Measurements from ENCODE around the gene FLT1.

The FLT1 gene

DNA sequence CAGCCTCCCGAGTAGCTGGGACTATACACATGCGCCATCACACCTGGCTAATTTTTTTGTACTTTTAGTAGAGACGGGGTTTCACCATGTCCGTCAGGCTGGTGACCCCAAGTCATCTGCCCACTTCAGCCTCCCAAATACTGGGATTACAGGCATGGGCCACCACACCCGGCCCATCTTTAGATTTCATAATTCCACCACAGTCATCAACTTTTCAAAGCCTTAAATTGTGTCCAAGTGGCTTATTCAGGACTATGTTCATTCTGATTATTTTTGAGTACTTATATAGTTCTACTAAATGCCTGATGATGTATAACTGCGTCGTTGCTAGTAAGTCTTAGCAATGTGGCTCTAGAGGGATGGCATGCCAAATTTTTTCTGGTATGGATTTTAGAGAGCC lies 36.9 kb downstream of the FLT1 start:
- DNase-seq (ENCODE audit: low read depth, low spot score), result no peak

DNA sequence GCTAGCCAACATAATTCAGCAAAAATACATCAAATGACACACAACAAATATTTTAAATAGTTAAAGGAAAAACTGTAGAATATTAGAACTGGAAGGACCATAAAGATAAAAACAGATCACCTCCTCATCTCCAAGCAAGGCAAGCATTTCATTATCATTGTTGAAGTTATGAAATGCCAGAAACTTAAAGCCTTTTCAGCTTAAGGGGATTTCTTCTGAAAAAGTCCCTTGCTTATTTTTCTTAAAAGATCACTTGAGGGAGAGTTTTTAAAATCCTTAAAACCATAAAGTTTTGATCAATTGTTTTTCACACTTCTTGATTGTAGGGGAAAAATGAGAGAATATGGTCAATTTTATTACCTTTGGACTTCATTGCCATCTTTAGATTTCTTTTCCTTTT lies 37.4 kb downstream of the FLT1 start:
- no peak for DNase-seq (ENCODE audit: low read depth, low spot score)

DNA sequence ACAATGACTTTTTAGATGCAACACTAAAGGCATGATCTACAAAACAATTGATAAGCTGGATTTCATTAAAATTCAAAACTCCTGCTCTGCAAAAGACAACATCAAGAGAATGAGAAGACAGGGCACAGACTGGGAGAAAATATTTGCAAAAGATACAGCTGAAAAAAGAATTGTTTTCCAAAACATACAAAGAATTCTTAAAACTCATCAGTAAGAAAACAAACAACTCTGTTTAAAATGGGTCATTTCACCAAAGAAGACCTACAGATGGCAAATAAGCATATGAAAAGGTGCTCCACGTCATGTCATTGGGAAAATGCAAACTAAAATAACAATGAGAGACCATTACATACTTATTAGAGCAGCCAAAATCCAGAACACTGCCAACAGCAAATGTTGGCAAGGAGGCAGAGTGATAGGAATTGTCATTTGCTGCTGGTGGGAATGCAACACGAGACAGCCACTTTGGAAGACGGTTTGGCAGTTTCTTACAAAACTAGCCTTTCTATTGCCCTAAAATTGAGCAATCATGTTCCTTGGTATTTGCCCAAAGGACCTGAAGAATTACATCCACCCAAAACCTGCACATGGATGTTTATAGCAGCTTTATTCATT lies 39.2 kb downstream of the FLT1 start:
- no peak for DNase-seq (ENCODE audit: low read depth, low spot score)

DNA sequence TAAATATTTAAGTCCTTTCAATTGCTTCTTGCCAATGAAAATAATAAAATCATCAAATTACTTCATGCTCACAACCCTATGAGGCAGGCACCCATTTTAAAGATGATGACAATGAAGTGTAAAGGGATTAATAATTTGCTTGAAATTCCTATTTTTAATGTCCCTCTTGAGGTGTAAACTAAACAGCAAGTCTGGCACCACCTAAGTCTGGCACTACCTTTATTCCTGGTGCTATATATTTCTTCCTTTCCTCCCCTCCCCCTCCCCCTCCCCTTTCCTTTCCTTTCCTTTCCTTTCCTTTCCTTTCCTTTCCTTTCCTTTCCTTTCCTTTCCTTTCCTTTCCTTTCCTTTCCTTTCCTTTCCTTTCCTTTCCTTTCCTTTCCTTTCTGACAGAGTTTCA lies 42.2 kb downstream of the FLT1 start:
- no peak for DNase-seq (ENCODE audit: low read depth, low spot score)

DNA sequence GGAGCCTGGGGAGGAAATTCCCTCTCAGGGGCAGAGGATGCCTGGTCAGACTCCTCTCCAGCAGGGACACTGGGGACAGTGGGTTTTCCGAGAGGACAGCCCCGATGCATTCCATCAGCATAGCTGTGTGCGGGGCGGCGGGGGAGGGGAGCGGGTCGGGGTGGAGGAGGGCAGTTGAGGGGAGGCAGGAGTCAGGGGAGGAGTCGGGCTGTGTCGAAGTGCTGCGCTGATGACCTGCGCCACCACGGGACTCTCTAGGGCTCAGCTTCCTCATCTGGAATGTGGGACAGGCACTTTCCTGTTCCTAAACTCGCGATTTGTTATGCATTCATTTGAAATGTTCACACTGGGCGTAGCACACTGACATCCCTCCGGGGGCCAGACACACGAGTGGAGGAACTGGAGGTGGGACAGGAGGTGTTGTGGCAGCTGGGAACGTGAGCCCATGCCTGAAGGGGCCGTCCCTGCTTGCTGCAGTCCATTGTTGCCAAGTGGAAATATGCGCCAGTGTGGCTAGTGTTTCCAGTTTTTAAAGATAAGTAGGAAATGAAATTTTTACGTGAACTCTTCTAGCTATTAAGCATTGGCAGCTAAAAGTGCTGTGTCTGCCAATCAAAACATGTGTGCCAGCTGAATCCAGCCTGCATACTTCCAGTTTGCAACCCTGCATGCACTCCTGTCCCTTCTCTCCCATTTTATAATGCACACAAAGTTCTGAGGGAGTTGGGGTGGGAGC lies 43.3 kb downstream of the FLT1 start:
- no peak for DNase-seq (ENCODE audit: low read depth, low spot score)

DNA sequence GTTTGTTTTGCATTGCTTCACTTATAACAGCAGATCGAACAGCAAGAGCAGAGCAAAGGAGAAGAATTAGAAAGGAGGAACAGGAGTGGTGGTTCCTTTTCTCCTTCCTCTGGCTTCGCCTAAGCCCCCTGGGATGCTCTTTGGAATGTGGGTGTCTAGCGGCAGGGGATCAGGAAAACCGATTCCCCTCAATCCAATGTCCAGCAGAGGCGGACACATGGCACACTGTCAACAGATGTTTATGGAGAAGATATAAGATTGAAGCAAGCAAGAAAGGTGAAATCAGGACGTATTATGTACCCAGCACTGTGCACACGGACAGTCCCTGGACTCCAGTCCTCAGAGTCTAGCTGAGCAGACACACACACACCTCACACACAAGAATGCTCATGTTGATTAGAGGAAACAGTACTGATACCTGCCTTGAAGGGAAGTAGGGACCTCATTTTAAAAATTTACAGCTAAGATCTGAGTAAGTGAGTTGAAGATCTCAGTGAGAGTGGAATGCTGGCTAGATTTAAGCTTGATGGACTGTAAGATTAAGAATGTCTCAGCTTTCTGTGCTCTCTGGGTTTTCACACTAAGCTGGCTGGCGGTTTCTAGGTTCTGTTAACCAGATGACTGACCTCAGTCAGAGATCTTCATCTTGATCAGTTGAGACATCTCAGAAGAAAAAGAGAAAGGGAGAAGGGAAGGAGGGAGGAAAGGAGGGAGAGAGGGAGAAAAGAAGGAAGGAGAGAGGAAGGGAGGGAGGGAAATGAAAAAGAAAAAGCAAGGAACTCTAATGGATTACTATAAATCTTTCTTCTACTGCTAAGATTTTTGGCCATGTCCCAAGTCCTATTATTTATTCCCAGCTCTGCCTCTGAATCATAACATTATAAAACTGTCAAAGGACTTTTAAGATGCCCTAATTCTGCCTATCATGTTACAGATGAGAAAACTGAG lies 44.8 kb downstream of the FLT1 start:
- no peak for DNase-seq (ENCODE audit: low read depth, low spot score)

DNA sequence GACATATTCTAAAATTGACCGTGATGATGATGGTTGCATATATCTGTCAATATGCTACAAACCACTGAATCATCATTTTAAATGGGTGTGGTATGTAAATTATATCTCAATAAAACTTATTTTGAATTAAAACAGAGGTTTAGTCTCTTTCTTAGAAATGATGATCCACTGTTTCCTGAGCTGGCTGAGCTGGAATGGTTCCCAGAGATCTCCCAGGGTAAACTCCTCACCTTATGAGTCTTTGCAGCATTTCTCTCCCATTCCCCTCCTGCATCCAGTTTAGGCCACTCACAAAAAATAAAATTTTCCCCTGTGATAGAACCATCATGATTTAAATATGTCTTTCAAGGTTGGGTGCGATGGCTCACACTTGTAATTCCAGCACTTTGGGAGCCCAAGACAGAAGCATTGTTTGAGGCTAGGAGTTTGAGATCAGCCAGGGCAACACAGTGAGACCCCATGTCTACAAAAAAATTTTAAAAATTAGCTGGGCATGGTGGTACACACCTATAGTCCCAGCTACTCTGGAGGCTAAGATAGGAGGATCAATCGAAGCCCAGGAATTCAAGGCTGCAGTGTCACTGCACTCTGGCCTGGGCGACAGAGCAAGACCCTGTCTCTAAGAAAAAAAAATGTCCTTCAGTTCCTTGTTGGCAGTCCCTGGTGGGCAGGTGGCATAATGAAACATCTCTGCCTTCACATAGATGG lies 46.1 kb downstream of the FLT1 start:
- no peak for DNase-seq (ENCODE audit: low read depth, low spot score)

DNA sequence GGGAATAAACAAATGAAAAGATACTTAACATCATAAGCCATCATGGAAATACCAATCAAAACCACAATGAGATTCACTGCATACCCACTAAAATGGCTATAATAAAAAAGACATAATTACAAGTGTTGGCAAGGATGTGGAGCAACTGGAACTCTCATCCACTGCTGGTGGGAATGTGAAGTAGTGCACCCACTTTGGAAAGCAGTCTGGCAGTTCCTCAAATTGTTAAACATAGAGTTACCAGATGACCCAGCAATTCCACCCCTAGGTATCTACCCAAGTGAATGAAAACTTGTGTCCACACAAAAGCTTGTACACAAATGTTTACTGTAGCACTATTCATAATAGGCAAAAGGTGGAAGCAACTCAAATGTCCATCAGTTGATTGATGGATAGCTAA lies 46.9 kb downstream of the FLT1 start:
- DNase-seq (ENCODE audit: low read depth, low spot score), result no peak

DNA sequence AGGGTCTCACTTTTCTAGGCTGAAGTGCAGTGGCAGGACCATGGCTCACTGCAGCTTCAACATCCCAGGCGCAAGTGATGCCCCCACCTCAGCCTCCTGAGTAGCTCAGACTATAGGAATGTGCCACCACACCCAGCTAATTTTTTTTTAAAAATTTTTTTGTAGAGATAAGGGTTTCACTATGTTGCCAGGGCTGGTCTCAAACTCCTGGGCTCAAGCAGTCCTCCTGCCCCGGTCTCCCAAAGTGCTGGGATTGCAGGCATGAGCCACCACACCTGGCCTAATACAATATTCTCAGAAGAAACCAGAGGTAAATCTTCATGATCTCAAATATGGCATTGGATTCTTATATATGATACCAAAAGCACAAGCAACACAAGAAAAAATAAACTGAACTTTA lies 47.7 kb downstream of the FLT1 start:
- DNase-seq (ENCODE audit: low read depth, low spot score), result no peak

DNA sequence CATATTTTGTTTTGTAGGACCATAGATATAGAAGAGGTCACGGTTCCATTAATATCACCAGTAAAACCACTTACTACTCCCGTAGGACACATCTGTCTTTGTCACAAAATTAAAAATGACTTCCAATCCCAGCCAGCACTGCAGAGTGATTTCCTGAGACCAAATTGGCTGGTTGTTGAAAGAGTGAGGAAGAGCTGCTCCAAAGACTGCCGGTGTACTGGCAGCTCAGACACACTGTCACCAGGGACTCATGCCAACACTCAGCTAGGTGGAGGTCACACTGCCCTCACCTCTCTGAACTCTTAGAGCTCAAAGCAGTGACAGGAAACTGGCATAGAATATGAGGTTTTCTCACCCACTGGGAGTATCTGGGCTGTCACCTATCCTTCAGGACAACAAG lies 52.1 kb downstream of the FLT1 start:
- no peak for DNase-seq (ENCODE audit: low read depth, low spot score)

DNA sequence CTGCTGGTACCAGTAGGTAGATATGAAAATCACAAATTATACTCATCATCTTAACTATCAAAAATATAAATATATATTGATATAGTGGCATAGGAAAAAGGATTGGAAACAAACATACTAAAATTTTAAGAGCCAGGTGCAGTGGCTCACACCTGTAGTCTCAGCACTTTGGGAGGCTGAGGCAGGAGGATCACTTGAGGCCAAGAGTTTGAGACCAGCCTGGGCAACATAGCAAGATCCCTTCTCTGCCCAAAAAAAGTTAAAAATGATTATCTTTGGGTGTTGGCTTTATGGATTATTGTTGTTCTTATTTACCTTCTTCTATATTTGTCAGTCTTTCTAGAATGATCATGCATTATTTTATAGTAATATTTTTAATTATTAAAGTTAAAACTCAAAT lies 53.4 kb downstream of the FLT1 start:
- no peak for DNase-seq (ENCODE audit: low read depth, low spot score)

DNA sequence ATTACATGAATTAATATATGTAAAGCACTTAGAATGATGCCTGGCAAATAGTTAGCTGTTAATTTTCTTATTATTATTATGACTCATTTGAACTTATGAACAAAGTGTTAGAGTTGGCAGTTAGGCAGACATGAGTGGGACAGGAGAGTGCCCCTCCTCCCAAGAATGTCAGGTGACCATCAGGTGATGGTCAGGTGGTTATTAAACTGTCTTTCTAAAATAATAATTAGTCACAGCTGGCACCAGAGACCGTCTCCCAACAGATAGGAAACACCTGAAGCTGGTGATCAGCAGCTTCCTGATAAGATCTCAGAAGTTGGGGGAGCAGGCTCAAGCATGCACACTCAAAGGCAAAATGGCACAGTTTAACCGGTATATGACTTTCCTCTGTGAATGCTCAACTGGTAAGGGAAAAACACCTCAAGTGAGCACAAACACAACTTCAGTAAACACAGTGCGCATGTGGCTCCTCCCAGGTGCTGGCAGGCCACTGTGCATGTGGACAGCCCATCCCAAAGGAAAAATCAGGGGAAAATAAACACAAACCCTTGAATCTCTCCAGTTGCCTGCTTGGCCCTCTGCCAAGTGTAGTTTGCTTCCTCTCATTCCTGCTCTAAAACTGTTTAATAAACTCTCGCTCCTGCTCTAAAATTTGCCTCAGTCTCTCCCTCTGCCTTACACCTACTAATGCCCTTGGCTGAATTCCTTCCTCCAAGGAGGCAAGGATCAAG lies 54.0 kb downstream of the FLT1 start:
- no peak for DNase-seq (ENCODE audit: low read depth, low spot score)

DNA sequence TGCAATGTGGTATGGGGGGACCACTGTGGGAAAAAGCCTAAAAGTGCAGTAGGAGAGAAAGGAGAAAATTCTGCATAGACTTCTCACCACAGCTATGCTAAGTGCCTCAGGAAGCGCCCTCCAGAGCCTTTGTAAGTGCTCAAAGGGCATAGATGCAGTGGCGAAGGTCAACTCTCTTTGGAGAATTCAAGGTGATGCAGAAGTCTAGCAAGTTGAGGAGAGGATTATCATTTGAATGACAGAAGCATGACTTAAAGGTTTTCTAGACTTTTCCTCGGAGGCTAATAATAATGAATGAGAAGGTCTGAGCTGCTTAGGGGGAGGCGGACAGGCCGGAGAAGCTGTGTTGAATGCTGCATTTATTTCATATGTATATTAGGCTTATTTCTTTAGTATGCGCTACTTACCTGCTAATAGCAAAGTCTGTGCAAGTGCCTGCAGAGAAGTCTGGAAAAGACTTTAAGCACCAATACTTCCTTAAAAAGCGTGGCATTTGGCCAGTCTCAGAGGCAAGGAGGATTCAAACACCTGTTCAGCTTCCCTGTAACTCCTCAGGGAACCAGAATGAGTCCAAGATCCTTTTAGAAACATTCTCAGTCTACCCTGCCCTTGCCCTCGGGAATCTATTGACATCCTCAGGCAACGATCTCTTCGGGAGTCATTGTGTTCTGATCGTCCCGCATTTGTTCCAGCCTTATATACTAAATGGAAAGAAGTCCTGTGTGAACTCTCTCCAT lies 56.2 kb downstream of the FLT1 start:
- DNase-seq (ENCODE audit: low read depth, low spot score), result no peak

DNA sequence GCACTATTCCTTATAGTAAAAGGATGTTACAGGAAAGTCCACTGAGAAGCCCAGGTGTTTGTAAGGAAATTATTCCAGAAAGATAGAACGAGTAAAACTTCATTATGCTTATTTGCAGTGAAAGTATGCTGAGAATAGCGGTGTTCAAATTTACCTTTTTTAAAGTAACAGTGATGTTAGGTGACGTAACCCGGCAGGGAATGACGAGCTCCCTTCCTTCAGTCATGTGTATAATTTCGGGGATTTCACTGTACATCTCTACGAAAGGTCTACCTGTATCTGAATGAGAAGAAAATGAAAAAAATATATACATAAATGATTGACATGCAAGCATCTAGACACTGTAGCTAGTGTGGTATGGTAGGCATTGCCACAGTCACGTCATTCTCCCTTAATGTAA lies 56.9 kb downstream of the FLT1 start:
- no peak for DNase-seq (ENCODE audit: low read depth, low spot score)

DNA sequence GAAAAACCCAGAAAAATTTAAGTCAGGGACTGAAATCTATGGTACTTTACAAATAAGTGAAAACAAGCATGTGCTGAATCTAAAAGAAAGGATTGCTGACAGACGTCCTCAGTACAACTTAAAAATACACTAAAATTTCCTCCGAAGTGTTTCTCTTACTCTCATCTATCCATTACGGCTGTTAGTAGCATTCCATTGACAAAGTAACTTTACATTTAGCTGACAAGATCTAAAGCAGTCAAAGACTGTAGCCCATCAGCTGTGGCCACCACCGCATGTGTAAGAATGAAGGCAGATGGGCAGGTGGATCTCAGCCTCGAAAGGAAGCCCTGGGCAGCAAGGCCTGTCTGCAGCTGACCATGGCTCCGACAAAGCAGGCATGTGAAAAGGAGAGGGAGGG lies 59.0 kb downstream of the FLT1 start:
- DNase-seq (ENCODE audit: low read depth, low spot score), result no peak

DNA sequence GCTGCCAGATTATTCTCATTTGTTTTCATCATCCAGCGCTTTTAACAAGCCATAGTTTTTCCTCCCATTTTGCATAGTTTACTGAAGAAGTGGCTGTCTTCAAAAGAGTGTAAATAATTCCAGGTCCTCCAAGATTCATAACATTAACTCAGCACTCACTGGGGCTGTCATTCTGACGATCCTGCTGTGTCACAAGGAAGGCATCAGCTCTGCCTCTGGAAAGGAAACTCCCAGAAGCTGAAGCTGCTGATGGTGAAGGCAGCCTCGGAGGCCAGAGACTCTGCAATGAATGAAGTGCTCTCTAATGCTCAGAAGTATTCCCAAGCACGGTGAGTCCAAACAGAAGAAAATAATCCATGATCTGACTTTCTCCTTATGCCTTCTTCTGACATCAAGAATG lies 60.0 kb downstream of the FLT1 start:
- no peak for DNase-seq (ENCODE audit: low read depth, low spot score)

DNA sequence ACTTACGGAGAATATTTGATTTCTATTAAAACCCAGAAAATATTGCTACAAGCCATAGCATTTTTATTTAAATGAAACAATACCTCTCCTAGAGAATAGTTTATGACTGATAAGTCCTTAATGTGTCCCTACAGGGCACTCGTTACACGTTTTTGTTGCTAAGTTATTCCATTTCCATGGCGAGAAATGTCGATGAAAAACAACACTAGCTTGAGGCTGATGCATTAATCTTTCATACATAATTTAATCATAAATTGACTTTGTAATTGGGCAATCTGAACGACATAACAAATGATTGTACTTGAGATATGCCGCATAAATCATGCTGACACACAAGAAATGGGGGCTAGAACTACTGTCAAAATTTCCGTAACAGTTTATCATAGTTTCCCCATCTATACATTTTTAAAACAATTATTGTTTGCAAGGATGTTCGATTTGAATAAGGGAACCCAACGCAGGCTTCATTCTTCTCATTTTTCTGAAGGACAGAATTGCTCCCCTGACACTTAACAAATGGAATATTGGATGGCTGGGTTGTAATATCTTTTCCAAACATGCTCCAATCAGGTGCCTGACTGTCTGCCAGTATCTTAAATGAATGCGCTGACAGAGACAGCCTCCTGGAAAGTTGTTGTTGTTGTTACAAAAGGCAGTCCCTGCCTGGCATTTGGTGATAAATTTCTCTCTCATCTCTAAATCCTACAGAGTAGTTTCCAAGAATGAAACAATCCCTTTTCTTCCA lies 61.9 kb downstream of the FLT1 start:
- DNase-seq (ENCODE audit: low read depth, low spot score), result no peak

DNA sequence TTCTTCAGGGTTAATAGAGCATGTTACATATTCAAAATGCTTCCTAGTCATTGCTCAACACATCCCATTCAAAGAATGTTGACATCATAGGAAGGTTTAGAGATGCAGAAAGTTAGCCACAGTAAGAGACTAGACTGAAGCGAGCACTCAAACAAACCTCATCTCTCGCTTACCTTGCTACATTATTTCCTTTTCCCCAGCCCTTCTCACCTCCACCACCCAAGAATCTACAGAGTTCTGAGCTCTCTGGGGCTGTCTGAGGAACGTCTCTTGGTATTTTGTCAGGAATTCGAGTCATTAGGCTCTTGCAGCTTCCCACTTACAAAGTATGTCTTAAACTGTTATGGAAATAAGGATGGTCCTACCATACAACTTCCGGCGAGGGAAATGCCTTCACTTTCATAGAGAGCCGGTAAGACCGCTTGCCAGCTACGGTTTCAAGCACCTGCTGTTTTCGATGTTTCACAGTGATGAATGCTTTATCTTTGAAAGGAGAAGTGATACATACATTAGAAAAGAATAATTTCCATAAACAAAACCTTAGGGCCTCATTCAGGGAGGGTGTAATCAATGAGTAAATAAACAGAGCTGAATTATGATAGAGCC lies 65.1 kb downstream of the FLT1 start:
- no peak for DNase-seq (ENCODE audit: low read depth, low spot score)

DNA sequence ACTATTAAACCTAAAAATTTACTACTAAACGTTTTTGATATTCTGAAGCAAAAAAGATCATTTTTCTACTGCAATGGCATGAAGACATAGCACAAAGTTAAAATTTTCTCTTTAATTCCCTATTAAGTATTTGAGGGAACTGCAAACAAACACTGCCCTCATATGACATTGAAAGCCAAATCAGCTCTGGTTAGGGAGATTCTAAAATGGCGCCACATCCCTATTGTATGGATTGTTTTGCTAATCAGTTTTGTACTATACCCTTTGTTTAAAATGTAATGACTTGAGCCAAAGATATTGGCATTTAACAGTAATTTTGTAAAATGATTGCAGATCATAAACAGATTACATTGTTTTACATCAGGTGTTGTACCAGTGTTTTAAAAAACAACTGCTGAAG lies 65.8 kb downstream of the FLT1 start:
- DNase-seq (ENCODE audit: low read depth, low spot score), result no peak

Data from activated naive CD8-positive, alpha-beta T cell treated with anti-CD3 and anti-CD28 coated beads, Interleukin-2, amount 50 U/mL, for 16 hours (primary cell).